GM18873 (cell line): ENCODE results near the gene LEKR1.
"Not testable (repeated sequence)": the region's sequence is repeated elsewhere in the genome, so short reads cannot be mapped to it uniquely, and the experiment has no call there.

Experiments used
- ATAC-seq: cut with Tn5 transposase; IDR thresholded peaks from one replicate; pipeline ENCODE4 v1.9.1; 2021; ENCODE audit warnings: mild to moderate bottlenecking, moderate library complexity, moderate number of reproducible peaks; ENCODE audit not compliant: unreplicated experiment, low FRiP score

LEKR1 gene

GRCh38 chr3:156826144-156826895, at the start of gene LEKR1:
LEKR1 (plus strand) TSS chr3:156826353; CDS start chr3:156829330, 2,977 bp downstream.
- peak; percentile 89 for ATAC-seq

DNA sequence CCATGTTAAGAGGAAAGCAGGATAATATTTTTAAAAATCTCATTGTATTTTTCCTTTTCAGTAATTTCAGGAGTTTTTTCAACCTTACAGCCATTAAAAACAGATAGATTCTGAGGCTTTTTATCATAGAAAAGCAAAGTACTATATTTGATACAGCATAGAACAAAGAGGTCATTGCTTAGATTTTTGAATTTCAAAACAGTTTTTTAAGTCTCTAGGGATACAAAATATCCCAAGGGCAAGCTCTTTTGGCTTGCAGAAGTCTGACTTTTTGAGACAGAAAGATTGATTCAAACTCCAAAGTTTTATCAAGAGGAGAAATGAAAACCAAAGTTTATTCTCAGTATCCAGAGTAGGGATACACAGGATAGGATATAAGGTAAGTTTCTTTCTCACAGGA, 49.3 kb upstream of the LEKR1 start:
- no peak for ATAC-seq

DNA sequence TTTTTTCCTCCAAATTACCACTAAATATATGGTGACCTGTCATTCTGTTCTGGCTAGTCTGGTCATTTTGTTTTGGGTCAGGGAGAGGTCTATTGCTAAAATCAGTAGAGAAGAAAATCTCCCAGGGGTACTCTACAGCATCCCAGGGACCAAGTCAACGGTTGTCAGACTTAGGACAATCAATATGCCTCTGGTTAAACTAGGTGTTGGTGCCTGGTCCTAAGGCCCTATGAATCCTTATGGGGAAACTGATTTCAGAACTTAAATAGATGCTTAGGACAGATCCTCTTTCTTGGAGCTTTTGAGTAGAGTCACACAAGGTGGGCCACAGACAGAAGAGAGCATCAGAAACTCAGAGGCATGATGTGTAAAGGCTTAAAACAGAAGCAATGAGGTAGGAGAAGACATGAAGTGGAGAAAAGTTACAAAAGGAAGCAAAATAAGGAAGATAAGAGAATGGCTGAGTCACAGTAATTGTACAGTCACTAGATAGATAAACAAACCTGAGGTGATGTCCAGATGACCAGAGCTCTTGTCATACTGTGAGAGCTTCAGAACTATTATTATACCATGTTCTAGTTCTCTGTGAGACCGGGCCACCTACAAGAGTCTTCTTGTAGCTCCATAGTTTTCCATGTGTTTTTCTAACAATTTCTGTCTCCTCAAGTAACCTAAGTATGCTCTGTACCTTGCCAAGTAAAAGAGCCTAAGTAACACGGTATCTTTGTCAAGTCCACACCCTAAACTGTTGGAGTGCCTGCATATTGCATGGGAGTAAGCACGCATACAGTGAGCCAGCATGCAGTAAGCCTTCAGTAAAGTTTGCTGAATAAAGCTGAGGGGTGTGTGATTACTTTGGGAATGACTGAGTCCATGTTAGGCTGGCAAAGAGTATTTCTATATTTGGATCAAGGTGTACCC, 44.6 kb upstream of the LEKR1 start:
- no peak for ATAC-seq

DNA sequence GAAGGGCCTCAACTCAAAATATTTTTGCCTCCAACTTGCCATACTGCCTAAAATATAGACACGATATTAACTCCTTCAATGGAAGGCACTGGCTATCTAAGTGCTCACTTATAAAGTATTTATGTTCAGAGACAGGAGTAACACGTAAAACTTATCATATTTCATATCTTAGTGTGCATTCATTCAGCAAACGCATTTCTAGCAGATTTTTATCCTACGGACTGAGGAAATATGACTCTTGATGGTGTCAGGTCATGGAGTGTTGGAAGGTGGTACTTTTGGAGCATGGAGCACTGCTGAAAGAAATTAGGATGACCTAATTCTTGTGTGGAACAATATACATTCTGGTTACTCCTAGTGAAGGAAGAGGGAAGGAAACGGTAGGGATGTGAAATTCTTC, 43.8 kb upstream of the LEKR1 start:
- ATAC-seq = no peak

DNA sequence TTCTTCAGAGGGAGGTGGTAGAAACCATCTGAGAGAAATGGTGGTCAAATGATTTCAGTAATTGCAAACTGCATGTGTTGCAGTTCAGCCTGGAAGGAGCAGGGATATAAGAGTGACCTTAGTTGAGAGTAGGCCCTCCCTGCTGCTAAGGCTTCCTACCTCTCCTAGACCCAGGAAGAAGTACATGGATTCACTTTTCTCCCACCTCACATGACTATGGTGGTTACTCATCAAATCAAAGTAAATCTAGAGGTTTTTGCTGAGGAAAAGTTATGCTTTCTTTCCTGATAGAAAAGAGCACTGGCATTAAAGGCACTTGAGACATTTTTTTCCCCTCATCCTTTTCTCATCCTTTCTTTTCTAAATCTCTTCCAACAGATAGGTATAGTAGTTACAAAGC, 43.2 kb upstream of the LEKR1 start:
- ATAC-seq = no peak

GRCh38 chr3:156787001-156787400, 39.2 kb upstream of the LEKR1 start:
- ATAC-seq = no peak

- ATAC-seq = no peak
Observed at GRCh38 chr3:156787926-156788663, 38.1 kb upstream of the LEKR1 start.

- ATAC-seq = no peak
Observed at GRCh38 chr3:156788846-156789245, 37.3 kb upstream of the LEKR1 start.

DNA sequence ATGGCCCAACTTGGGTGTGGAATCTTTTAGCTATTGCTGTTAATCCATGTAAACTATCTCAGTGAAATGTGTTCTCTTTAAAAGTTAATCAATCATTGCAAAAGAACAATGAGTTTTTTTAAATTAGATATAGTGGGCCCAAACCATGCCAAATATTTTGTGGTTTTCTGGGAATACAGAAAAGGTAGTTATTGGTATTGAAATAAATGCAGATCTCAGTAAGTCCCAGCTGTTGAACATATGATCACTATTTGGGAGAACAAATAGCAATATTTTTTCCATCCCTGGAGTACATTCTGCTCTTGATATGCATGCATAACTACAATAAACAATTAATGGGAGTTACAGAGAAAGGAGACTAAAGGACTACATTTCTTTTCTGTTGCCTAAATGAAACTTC, 36.0 kb upstream of the LEKR1 start:
- no peak for ATAC-seq

- ATAC-seq = no peak
Observed at GRCh38 chr3:156792114-156792513, 34.0 kb upstream of the LEKR1 start.

GRCh38 chr3:156792536-156792935, 33.6 kb upstream of the LEKR1 start:
- no peak for ATAC-seq

GRCh38 chr3:156792945-156793344, 33.2 kb upstream of the LEKR1 start:
- no peak for ATAC-seq

DNA sequence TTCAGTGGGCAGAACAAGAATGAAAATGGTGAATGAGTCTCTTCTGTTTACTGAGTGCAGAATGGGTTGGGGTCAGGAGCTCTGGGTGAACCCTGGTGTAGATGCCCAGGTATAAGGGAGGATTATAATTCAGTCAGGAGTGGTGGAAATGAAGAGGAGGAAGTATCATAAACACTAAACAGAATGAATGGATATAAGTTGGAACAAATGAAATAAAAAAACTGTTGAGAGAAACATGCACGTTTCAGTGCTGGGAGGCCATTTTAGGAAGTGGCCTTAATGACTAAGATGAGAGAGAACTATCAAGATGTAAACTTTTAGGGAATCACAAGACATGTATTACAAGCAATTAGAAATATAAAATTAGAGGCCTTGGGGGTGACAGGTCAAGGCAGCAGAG, 32.8 kb upstream of the LEKR1 start:
- no peak for ATAC-seq

DNA sequence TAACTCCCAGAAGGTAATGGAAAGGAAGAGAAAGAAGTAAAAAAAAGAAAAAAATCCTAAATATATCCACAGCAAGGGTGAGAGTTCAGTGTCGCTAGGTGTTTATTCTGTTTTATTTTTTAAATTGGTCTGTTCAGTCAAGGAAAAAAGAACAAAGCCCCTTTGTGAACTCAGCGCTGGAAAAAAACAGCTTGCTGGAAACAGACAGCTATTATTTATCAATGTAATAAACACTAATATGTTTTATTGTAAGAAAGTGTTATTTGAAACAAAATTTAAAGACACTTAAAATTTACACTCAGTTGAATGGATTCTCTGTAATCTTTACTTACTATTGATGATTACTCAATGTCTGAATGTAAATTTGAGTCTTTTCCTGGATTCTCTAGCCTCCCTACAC, 32.3 kb upstream of the LEKR1 start:
- no peak for ATAC-seq

DNA sequence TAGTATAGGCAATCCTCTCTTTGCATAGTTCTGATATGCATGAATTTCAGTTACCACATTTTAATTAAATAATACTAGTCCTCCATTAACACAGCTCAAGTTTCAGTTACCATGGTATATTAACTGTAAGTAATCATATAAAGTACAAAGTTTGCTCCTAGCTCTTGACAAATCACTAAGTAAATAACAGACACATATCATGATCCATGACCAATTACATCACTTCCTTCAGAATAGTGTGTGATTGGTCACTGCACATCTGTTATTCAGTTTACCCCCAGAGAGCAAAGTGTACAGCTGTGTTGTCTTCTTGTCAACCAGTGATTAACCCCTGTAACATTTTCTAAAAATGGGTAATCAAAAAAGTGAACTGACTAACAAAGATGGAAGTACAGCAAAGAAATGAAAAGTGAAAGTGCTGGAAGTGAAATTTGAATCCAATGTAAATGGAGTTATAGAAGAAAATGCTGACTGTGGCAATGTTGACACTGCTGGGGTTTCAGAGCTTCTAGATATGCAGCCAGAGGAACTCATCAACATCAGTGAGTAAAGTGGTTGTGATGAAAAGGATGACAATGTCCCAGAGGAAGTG, 30.2 kb upstream of the LEKR1 start:
- ATAC-seq = no peak

DNA sequence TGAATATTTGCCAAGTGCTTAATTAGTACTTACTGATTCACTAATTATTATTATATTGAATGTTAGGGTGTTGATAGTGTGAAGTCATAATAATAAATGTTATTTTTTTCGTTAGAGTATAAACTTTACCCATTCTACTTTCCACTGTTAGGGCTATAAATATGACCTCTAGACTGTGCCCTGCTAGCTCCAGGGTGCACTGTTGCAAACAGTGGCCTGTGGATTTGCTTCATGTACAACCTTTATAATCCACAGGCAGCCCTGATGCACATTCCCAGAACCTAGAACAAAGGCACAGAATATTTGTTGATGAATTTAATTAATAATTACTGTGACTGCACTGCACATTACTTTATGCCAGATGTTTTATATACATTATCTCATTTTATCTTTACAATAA, 28.8 kb upstream of the LEKR1 start:
- ATAC-seq = no peak

- not testable (repeated sequence) for ATAC-seq
Observed at GRCh38 chr3:156800287-156800686, 25.9 kb upstream of the LEKR1 start.

DNA sequence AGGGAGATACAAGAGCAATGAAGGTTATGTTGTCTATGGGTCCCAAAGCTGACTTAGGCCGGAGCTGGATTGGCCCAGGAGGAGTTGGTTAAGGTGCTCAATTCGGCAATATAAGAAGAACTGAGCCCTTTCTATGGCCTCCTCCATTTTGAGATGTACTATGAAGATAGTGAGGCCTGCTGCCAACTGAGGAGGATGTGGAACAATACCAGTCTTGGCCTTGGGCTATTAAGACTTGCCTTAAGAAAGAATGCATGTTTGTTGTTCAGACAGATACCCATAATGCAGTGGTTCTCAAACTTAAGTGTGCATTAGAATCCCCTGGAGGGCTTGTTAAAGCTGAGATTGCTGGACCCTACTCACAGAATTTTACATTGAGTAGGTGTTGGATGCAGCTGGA, 24.4 kb upstream of the LEKR1 start:
- ATAC-seq = no peak

DNA sequence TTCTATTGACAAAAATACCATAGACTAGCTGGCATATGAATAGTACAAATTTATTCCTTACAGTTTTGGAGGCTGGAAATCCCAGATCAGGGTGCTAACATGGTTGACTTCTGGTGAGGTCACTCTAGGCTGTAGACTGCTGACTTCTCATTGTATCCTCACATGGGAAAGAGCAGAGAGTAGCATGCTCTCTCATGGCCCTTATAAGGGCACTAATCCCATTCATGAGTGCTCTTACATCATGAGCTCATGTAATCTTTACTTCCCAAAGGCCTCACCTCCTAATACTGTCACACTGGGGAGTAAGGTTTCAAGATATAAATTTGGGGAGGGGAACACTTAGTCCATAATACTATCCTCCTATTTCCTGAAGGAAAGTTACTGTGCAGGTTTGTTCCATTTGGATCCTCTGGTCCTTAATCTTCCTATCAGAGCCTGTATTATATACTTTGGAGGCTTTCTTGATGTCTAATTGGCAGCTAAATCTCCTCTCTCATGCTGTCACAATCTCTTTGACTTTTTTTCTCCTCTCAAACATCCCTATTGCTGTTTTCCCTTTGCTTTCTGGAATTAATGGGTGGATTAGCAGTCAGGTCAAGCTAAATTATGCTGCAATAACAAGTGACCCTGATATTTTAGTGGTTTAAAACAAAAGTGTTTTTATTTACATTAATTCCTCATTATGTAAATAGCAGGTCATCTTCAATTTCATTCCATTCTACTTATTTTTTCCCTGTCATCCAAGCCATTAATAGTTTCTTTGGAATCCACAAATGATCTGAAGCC, 23.1 kb upstream of the LEKR1 start:
- no peak for ATAC-seq
